Erythroblast (primary cell): Measurements from ENCODE around the gene TOP2A.

Experiments
- GATA1 ChIP-seq: IDR thresholded peaks from 2 replicates; pipeline ENCODE4 v1.6.1; 2011; ENCODE audit warnings: low read depth, mild to moderate bottlenecking, control low read depth, low read length, moderate library complexity
- POLR2A ChIP-seq: IDR thresholded peaks from 2 replicates; pipeline ENCODE4 v1.6.1; 2011; ENCODE audit warnings: mild to moderate bottlenecking, low read length

DNA sequence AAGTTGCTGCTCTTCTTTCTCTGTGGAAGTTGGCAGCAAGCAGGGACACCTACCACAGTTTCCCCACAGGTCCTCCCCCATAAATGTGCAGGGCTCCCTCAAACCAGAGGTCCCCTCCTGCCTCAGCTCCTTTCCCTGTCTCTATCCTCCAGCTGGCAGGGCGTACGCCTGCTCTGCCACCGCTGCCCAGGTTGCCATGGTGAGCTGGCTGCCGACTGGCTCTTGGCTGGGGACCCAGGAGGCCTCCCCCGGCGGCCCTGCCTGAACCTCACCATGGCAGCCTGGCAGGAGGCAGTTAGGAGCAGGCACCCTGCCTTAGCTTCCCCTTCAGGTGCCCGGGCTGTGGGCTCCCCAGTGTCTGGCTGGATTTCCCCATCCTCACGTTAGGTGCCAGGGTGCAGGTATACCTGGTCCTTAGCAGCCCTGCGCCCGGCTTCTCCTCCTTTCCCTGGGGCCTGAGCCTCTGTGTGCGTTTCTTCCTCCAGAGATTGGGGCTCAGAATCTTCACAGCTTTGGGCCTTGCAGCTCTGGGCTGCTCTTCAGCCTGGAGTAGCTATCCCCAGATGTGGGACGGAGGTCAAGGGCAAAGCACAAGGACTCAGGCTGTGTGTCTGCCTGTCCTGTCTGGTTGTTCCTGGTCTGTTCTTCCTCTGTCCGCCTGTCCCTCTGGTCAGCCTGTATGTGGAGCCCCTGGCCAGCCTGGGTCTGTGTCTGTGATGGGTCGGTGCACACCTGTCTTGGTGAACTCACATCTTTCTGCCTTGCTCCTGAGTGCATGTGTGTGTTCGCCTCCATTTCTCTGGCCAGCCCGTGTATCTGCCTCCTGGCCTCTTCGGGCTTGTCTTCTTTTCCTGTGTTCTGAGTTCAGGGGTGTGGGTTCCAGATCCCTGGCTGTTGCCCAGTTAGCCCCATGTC, 68.9 kb downstream of the TOP2A start:
- TF ChIP-seq POLR2A (no peak), GATA1 (no peak)
